Fibroblast of skin of abdomen (primary cell): Measurements from ENCODE around the gene PPM1F.
"Not testable (repeated sequence)": the region's sequence is repeated elsewhere in the genome, so short reads cannot be mapped to it uniquely, and the experiment has no call there.

ENCODE experiments used
- DNase-seq: peaks from one replicate; pipeline ENCODE4 v3.0.0-alpha.2; 2013

The PPM1F gene

GRCh38 chr22:21889251-21889990, 63.2 kb downstream of the PPM1F start:
- DNase-seq, result no peak

- no peak for DNase-seq
Observed at GRCh38 chr22:21887841-21888240, 64.8 kb downstream of the PPM1F start.

GRCh38 chr22:21883930-21884329, 68.7 kb downstream of the PPM1F start:
- not testable (repeated sequence) for DNase-seq

- not testable (repeated sequence) for DNase-seq
Observed at GRCh38 chr22:21882754-21883333, 69.8 kb downstream of the PPM1F start.

- no peak for DNase-seq
Observed at GRCh38 chr22:21881841-21882753, 70.6 kb downstream of the PPM1F start.

- DNase-seq, result peak; percentile 73
Observed at GRCh38 chr22:21876486-21877176, 76.0 kb downstream of the PPM1F start.

- DNase-seq, result not testable (repeated sequence)
Observed at GRCh38 chr22:21874953-21875352, 77.7 kb downstream of the PPM1F start.

- no peak for DNase-seq
Observed at GRCh38 chr22:21873619-21874018, 79.0 kb downstream of the PPM1F start.

GRCh38 chr22:21872741-21873140, 79.9 kb downstream of the PPM1F start:
- not testable (repeated sequence) for DNase-seq
